Measurements from ENCODE around the gene IRF2.

The IRF2 gene

DNA sequence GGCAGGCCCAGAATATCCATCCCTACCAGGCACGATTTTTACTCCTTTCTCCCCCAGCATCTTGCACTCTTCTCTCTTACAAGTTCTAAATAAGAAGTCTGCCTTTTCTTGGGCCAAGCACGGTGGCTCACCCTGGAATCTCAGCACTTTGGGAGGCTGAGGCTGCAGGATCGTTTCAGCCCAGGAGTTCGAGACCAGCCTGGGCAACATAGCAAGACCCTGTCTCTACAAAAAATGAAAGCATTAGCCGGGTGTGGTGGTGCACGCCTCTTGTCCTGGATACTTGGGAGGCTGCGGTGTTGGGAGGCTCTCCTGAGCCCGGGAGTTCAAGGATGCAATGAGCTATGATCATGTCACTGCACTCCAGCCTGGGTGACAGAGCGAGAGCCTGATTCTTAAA is 64.8 kb downstream of the IRF2 start:
- no peak for DNase-seq (ENCODE audit: low spot score)

GRCh38 chr4:184408684-184409081 is 65.7 kb downstream of the IRF2 start:
- no peak for DNase-seq (ENCODE audit: low spot score)

DNA sequence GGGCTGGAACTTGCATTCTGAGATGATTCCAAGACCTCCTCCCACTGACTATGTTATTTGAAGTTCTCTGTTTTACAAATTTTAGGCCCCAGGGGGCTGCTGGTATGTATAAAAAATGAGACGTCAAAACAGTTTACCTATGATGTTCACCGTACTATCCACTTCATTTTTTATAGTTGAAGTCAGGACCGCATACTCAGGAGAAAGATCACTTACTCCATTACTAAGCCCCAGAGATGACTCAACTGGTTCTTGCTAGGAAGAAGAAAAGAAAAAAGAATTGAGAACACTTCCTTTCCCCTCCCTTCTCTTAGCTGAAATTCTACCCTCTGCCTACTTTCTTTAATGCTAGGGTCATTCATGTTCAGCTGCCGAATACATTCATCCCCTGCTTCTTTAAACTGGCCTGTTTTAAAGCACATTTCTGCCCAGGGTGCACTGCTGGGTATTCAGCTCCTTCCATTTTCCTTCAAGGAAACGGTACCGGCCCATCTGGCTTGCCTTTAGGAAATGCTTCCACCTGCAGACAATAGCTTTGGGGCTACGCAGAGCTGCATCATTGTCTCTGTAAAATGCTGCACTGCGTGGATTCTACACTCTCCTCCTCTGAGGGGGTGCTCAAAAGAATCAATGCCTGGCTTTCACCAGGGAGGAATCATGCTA is 66.2 kb downstream of the IRF2 start:
- DNase-seq (ENCODE audit: low spot score): no peak

GRCh38 chr4:184406958-184407391 is 67.4 kb downstream of the IRF2 start:
- no peak for DNase-seq (ENCODE audit: low spot score)

DNA sequence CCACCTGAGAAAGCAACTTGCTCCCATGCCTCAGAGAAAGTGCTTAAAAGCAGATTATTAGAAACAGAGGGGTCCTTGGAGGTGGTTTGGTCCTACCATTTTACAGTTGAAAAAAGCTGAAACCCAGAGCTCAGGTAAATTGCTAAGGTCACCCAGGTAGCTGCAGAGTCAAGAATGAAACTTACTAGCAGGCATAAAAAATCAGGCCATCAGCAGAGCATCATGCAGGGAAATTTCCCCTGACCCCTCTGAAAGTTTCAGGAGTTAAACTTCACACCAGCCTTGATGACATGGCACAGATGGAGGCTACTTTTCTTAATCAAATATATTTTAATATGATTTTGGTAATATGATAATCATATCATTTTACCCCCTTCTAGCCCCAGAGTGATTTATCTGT is 70.3 kb downstream of the IRF2 start:
- DNase-seq (ENCODE audit: low spot score): no peak

DNA sequence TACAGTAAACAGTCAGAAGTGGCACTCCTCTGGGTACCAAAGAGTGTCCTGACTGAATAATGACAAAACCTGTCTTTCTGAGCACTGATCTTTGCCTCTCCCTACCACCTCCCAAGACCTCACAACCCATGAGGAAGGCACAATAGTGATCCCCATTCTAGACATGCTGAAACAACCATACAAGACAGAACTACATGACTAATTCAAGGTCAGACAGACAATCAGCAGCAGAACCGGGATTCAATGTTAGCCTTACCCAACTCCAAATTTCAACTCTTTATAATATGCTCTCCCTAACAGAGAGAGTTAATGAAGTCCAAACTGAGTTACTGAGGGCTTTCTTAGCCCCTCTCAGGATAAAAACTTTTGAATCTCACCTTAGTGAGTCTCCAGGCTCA is 71.0 kb downstream of the IRF2 start:
- DNase-seq (ENCODE audit: low spot score): no peak

- DNase-seq (ENCODE audit: low spot score): no peak
Observed at GRCh38 chr4:184402740-184403383, 71.5 kb downstream of the IRF2 start.

GRCh38 chr4:184402239-184402638 is 72.1 kb downstream of the IRF2 start:
- DNase-seq (ENCODE audit: low spot score): no peak

DNA sequence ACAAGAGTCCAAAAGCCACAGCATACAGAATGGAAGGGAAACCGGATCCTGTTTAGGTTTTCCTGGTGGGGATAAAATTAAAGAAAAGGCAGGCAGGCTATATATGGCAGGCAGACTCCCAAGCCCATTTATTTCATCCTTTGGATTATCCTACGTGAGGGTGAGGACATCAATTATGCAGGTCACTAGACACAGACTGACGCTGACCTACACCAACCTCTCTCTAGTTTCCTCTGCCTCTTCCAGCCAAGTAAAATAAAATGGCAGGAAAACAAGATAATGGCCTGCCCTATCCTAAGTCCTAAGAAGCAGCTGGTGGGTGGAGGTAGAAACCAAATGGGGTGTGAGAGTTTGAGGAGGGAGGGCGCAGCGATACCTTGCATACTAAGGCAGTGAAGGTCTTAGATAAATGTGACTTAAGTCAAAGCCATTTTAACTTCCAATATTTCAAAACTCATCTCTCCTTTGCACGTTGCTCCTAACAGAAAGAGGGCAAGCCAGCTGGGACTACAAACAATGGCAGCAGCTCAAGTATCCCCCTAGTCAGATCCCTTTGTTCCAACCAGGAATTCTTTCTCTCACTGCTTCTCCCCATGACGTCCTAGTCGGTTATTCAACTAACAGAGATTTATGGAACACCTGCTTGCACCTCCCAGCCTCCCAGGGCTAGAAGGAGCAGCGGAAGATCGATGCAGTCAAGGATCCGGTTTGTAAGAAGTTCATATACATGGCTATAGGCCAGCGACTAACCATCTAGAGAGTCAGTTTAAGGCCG is 72.8 kb downstream of the IRF2 start:
- no peak for DNase-seq (ENCODE audit: low spot score)

- DNase-seq (ENCODE audit: low spot score): no peak
Observed at GRCh38 chr4:184400891-184401290, 73.5 kb downstream of the IRF2 start.

- no peak for DNase-seq (ENCODE audit: low spot score)
Observed at GRCh38 chr4:184400375-184400870, 73.9 kb downstream of the IRF2 start.

GRCh38 chr4:184399512-184399908 is 74.8 kb downstream of the IRF2 start:
- DNase-seq (ENCODE audit: low spot score): no peak

DNA sequence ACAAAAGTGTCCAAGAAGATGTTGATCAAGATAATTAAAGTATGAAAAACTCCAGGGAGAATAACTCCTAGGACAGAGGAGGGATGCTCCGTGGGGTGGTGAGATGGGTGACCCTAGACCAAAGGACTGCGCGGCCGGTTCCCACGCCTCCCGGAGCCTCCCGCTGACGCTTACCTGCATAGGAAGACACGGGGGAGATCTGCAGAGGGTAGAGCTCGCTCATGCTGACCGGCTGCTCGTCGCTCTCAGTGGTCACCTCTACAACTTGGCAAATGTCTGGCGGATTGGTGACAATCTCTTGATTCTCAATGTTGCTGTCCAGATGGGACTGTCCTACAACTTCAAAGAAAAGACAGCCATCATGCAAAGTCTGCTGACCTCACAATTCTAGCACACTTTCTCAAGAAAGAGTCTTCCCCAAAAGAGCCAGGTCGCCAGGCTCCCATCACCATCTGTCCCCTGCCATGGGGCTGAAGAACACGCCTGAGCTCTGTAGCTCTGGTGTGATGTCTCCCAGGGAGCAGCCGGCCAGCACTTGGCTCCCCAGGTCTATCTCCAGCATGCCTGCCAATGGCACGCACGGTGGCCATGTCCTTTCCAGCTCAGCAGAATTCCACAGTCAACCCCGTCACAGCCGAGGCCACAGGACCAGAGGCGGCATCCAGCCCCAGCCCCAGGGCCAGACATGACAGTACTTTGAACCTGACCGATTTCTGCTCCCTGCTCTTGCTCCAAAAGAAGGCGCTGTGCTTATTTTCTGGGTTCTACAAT is 75.4 kb downstream of the IRF2 start:
- no peak for DNase-seq (ENCODE audit: low spot score)

- no peak for DNase-seq (ENCODE audit: low spot score)
Observed at GRCh38 chr4:184397516-184398163, 76.7 kb downstream of the IRF2 start.

- no peak for DNase-seq (ENCODE audit: low spot score)
Observed at GRCh38 chr4:184396570-184397515, 77.5 kb downstream of the IRF2 start.

GRCh38 chr4:184395971-184396391 is 78.4 kb downstream of the IRF2 start:
- DNase-seq (ENCODE audit: low spot score): no peak

- no peak for DNase-seq (ENCODE audit: low spot score)
Observed at GRCh38 chr4:184395451-184395917, 78.9 kb downstream of the IRF2 start.

GRCh38 chr4:184392748-184393559 is 81.4 kb downstream of the IRF2 start:
- no peak for DNase-seq (ENCODE audit: low spot score)

GRCh38 chr4:184392316-184392715 is 82.0 kb downstream of the IRF2 start:
- DNase-seq (ENCODE audit: low spot score): no peak

Data from CD4-positive, alpha-beta T cell treated with Interleukin-6 at 100 ng/mL for 8 hours (primary cell).